ENCODE data around the gene PLCD4.
A peak's percentile ranks its signal among the peaks of the same experiment; 100 is the strongest.

DNA sequence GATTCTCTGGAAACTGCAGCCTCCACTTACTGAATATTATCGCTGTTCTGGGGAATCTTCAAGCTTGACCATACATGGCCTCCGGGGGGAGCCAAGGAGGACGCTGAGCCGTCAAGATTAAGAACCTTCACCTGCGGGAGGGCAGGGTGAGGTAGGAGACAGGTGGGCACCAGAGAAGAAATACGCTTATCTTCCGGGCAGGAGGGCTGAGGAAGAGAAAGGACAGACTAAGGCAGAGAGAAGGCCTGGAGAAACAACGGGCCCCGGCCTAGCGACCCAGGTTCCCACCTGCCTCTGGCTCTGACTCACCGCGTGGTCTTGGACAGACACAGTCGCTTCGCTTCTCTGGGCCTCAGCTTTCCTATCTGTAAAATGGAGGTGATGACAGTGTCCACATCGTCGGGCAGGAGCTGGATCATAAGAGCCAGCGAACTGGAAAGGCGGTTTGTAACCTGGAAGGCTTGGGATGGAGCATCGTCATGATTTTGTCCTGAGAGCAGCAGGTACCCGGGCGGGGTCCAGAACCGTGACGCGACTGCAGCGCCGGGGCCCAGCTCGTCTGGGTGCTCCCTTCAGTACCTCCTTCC is 51.1 kb downstream of the PLCD4 start:
- TF ChIP-seq POLR2A (IDR thresholded peaks at IDR 0.05) = no peak
- TF ChIP-seq, protein P1, sequence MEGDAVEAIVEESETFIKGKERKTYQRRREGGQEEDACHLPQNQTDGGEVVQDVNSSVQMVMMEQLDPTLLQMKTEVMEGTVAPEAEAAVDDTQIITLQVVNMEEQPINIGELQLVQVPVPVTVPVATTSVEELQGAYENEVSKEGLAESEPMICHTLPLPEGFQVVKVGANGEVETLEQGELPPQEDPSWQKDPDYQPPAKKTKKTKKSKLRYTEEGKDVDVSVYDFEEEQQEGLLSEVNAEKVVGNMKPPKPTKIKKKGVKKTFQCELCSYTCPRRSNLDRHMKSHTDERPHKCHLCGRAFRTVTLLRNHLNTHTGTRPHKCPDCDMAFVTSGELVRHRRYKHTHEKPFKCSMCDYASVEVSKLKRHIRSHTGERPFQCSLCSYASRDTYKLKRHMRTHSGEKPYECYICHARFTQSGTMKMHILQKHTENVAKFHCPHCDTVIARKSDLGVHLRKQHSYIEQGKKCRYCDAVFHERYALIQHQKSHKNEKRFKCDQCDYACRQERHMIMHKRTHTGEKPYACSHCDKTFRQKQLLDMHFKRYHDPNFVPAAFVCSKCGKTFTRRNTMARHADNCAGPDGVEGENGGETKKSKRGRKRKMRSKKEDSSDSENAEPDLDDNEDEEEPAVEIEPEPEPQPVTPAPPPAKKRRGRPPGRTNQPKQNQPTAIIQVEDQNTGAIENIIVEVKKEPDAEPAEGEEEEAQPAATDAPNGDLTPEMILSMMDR (IDR thresholded peaks at IDR 0.05) = peak in 4 of 12 donors; percentile 8 to 34 (median 25)
